ENCODE measurements around the gene SLC27A4.

- TF ChIP-seq, protein P1, sequence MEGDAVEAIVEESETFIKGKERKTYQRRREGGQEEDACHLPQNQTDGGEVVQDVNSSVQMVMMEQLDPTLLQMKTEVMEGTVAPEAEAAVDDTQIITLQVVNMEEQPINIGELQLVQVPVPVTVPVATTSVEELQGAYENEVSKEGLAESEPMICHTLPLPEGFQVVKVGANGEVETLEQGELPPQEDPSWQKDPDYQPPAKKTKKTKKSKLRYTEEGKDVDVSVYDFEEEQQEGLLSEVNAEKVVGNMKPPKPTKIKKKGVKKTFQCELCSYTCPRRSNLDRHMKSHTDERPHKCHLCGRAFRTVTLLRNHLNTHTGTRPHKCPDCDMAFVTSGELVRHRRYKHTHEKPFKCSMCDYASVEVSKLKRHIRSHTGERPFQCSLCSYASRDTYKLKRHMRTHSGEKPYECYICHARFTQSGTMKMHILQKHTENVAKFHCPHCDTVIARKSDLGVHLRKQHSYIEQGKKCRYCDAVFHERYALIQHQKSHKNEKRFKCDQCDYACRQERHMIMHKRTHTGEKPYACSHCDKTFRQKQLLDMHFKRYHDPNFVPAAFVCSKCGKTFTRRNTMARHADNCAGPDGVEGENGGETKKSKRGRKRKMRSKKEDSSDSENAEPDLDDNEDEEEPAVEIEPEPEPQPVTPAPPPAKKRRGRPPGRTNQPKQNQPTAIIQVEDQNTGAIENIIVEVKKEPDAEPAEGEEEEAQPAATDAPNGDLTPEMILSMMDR (conservative IDR thresholded peaks at IDR 0.05; ENCODE audit: low read length) = no peak
- TF ChIP-seq EZH2phosphoT487 (IDR thresholded peaks at IDR 0.05; ENCODE audit: borderline replicate concordance, low read depth, low read length) = no peak
Observed at GRCh38 chr9:128383007-128383753, 42.9 kb downstream of the SLC27A4 start.
